K562 (cell line): ENCODE results near the gene ZSWIM6. TPM values are rescaled to one million over a fixed set of nuclear protein-coding genes. Genes with fewer than 3 reads are reported as not detected.
A peak's percentile ranks its signal among the peaks of the same experiment; 100 is the strongest.

Experiments
- ATAC-seq: fragments of 200-7000 bp; cut with Tn5 transposase; 3 replicates; pipeline ENCODE4 v1.9.1; 2020; ENCODE audit warnings: moderate library complexity
- BruUV-seq: library from RNA; stranded (reverse); fragments of 400-500 nt; replicated peaks from 2 replicates; lab custom pipeline; 2021; lab: Mats Ljungman, UMichigan
- CTCF ChIA-PET: fragments of 300-600 bp; formaldehyde crosslinking; extraction: SDS; loops from one replicate; lab custom pipeline; 2021; ENCODE audit warnings: low intra/inter-chr PET ratio; lab: Yijun Ruan, JAX
- POLR2A ChIA-PET: fragments of 300-600, 350-650 bp; sonication (Branson Sonifier 250); formaldehyde crosslinking; extraction: SDS; loops from one replicate; lab custom pipeline; 2021; ENCODE audit warnings: antibody characterized with exemption, inconsistent platforms; lab: Yijun Ruan, JAX
- DNase-seq, 4 experiments: peaks; one replicate each; pipeline versions ENCODE4 v3.0.0 to v3.0.0-alpha.2; 2011 to 2018; ENCODE audit warnings: low spot score in 3 of 4, mixed read lengths in 3 of 4; ENCODE audit errors: extremely low read depth in 1 of 4
- FAIRE-seq: peaks from 2 replicates; lab custom pipeline; 2011; peaks lifted over from hg19 to GRCh38; lab: Jason Lieb, UNC
- H2AFZ ChIP-seq: 2 replicates; pipeline ENCODE4 v1.6.0; 2011; ENCODE audit warnings: low read depth, low read length, control low read depth, inconsistent platforms
- H3K27ac ChIP-seq: fragments of 200-600 bp; 3 replicates; pipeline ENCODE4 v1.8.0; 2011; ENCODE audit warnings: low read depth, mild to moderate bottlenecking, control low read depth, inconsistent platforms, low read length, moderate library complexity, mixed read lengths; ENCODE audit errors: extremely low read depth
- H3K27me3 ChIP-seq, 2 experiments: fragments of 300-600 bp in 1 of 2; 2 replicates in 1 of 2; 3 replicates in 1 of 2; pipeline versions ENCODE4 v1.6.0 to v1.8.0; 2011; ENCODE audit warnings: inconsistent platforms in 2 of 2, low read length in 2 of 2, mild to moderate bottlenecking in 1 of 2, mixed read lengths in 1 of 2, moderate library complexity in 1 of 2; ENCODE audit not compliant: control insufficient read depth in 2 of 2, insufficient read depth in 2 of 2
- H3K36me3 ChIP-seq: fragments of 300-600 bp; 3 replicates; pipeline ENCODE4 v1.8.0; 2011; ENCODE audit warnings: mild to moderate bottlenecking, low read length, inconsistent platforms; ENCODE audit not compliant: control insufficient read depth, insufficient read depth
- H3K4me1 ChIP-seq, 2 experiments: fragments of 200-600 bp in 1 of 2; replicated peaks in 1 of 2; 2 replicates in 1 of 2; 3 replicates in 1 of 2; pipeline versions ENCODE4 v1.5.1 to v1.8.0; 2011; ENCODE audit warnings: inconsistent platforms in 2 of 2, low read length in 2 of 2, mild to moderate bottlenecking in 1 of 2, mixed read lengths in 1 of 2, moderate library complexity in 1 of 2; ENCODE audit not compliant: control insufficient read depth in 2 of 2, insufficient read depth in 2 of 2
- H3K4me2 ChIP-seq: 2 replicates; pipeline ENCODE4 v1.6.1; 2011; ENCODE audit warnings: low read length, control low read depth, inconsistent platforms, mixed read lengths; ENCODE audit not compliant: insufficient read depth
- H3K4me3 ChIP-seq: fragments of 200-600 bp; sonication (generic), shearing (Covaris generic); 2 replicates; pipeline ENCODE4 v1.5.1; 2016; ENCODE audit warnings: control low read depth, inconsistent platforms
- H3K79me2 ChIP-seq: fragments of 200-600 bp; 3 replicates; pipeline ENCODE4 v1.8.0; 2011; ENCODE audit warnings: low read length, inconsistent platforms; ENCODE audit not compliant: control insufficient read depth, insufficient read depth
- H3K9ac ChIP-seq, 2 experiments: 2 replicates each; pipeline versions ENCODE4 v1.6.0 to v1.6.1; 2011; ENCODE audit warnings: low read depth in 2 of 2, low read length in 2 of 2, control low read depth in 1 of 2, inconsistent platforms in 1 of 2, mild to moderate bottlenecking in 1 of 2, mixed read lengths in 1 of 2; ENCODE audit not compliant: insufficient read depth in 1 of 2
- H3K9me1 ChIP-seq: one replicate; pipeline ENCODE4 v1.6.0; 2011; ENCODE audit warnings: inconsistent platforms, mild to moderate bottlenecking, low read length, moderate library complexity; ENCODE audit not compliant: control insufficient read depth, insufficient read depth
- H3K9me3 ChIP-seq: replicated peaks from 2 replicates; pipeline ENCODE4 v1.5.1; 2011; ENCODE audit warnings: low read depth, low read length, inconsistent platforms; ENCODE audit not compliant: control insufficient read depth, insufficient read depth
- H4K20me1 ChIP-seq: replicated peaks from 2 replicates; pipeline ENCODE4 v1.6.1; 2011; ENCODE audit warnings: low read length, inconsistent platforms, mixed read lengths; ENCODE audit not compliant: control insufficient read depth, insufficient read depth
- CBFB ChIP-seq: sonication (generic); formaldehyde crosslinking; IDR thresholded peaks from 2 replicates; pipeline ENCODE4 v1.4.0; 2020; ENCODE audit warnings: mild to moderate bottlenecking, missing genetic modification reagents
- ERF ChIP-seq: fragments of 450-650 bp; formaldehyde crosslinking; IDR thresholded peaks from 2 replicates; pipeline ENCODE4 v1.4.0; 2020; ENCODE audit warnings: mild to moderate bottlenecking, mixed read lengths
- FIP1L1 ChIP-seq: fragments of 200-400 bp; formaldehyde crosslinking; IDR thresholded peaks from 2 replicates; pipeline ENCODE4 v1.6.1; 2018; ENCODE audit warnings: mild to moderate bottlenecking, low read depth, low read length; ENCODE audit not compliant: poor library complexity, severe bottlenecking
- GTF2F1 ChIP-seq: IDR thresholded peaks from 2 replicates; pipeline ENCODE4 v1.6.1; 2011; ENCODE audit warnings: low read depth, low read length, improper control_type of control experiment
- HDAC1 ChIP-seq, 2 experiments: fragments of 450-650 bp; IDR thresholded peaks; 2 replicates each; pipeline ENCODE4 v1.6.1; 2016 to 2017; ENCODE audit warnings: inconsistent platforms in 1 of 2, mild to moderate bottlenecking in 1 of 2, moderate library complexity in 1 of 2
- HDAC3 ChIP-seq: fragments of 450-650 bp; IDR thresholded peaks from 2 replicates; pipeline ENCODE4 v1.6.1; 2018; ENCODE audit warnings: borderline replicate concordance, mild to moderate bottlenecking, moderate library complexity; ENCODE audit not compliant: partially characterized antibody
- MAFK ChIP-seq: IDR thresholded peaks from 2 replicates; pipeline ENCODE4 v1.6.1; 2011; ENCODE audit warnings: low read length, improper control_type of control experiment
- MYNN ChIP-seq, 2 experiments: sonication (generic); formaldehyde crosslinking in 1 of 2; IDR thresholded peaks; 2 replicates each; pipeline versions ENCODE4 v1.5.0 to v1.6.1; 2016 to 2020; ENCODE audit warnings: antibody characterized with exemption in 1 of 2, missing genetic modification reagents in 1 of 2
- USF1 ChIP-seq: sonication (generic); formaldehyde crosslinking; IDR thresholded peaks from 2 replicates; pipeline ENCODE4 v1.9.0; 2022; ENCODE audit warnings: mild to moderate bottlenecking, missing genetic modification reagents
- ZNF583 ChIP-seq: fragments of 250-450 bp; sonication (Bioruptor Pico); IDR thresholded peaks from 2 replicates; pipeline ENCODE4 v1.4.0; 2020
- WGBS: fragments of 100-300 bp; shearing (Covaris generic); methylation state at CpG from one replicate; pipeline ENCODE4 v1.1.6; 2016; ENCODE audit warnings: low coverage, mixed read lengths; ENCODE audit not compliant: insufficient coverage; ENCODE audit errors: missing lambda C conversion rate; 5-methylcytosine and 5-hydroxymethylcytosine counted together
- in situ Hi-C: fragments of 300-500 bp; cut with MboI; formaldehyde crosslinking; loops from 4 replicates; pipeline ENCODE4 v1.15.0; 2018; ENCODE audit warnings: inconsistent platforms, mixed read lengths
- intact Hi-C: fragments of 100-400 bp; cut with micrococcal nuclease; formaldehyde crosslinking; loops from 2 replicates; pipeline ENCODE4 v1.14.2; 2022
- polyA plus RNA-seq, 8 experiments: library from polyadenylated mRNA; depleted of rRNA in 4 of 8; stranded (reverse) in 5 of 8; unstranded in 3 of 8; fragments of >200 nt; fragmentation: Nextera tagmentation in 2 of 8; fragmentation: Illumina TruSeq in 1 of 8; extraction: Ambion mirVana in 2 of 8; extraction: Trizol in 1 of 8; gene quantifications; 2 replicates each; pipeline versions ENCODE4 v1.2.1 to v1.2.3, GENCODE V29; 2011 to 2014; ENCODE audit warnings: inconsistent platforms in 1 of 8, missing spikeins in 1 of 8
- total RNA-seq, 7 experiments: library from RNA; depleted of rRNA in 6 of 7; stranded (reverse); fragments of >200 nt in 6 of 7; fragmentation: Illumina TruSeq in 2 of 7; extraction: Trizol in 2 of 7; gene quantifications; 2 replicates each; pipeline versions ENCODE4 v1.2.1 to v1.2.3, GENCODE V29; 2011 to 2021; ENCODE audit warnings: low replicate concordance in 1 of 7

Gene ZSWIM6
- total and polyA plus RNA-seq, 9 of the 15 experiments (the other 6 are each of a cell fraction or from before 2014, with no cell fraction given): 0.81 to 3.2 (median 2.0) TPM

GRCh38 chr5:61416420-61416819 is 84.4 kb downstream of the ZSWIM6 start:
- H3K9me1 ChIP-seq: no peaks in the 10 kb centered on the region
- no peak overlapping the region for H3K27ac ChIP-seq
- no peaks in the 10 kb centered on the region for H3K9me3 ChIP-seq
- intact Hi-C loops (no loop called here), in situ Hi-C loops (no loop called here)
- H3K36me3 ChIP-seq: no peaks in the 10 kb centered on the region
- no peak overlapping the region for H3K4me3 ChIP-seq
- no peak overlapping the region for H3K9ac ChIP-seq
- DNase-seq (no peak), ATAC-seq (no peak), FAIRE-seq (no peak)
- POLR2A ChIA-PET: no interaction called here
- 25% methylated on average over 1 of the region's 1 CpG for WGBS
- H4K20me1 ChIP-seq: peaks cover 3% of the 10 kb centered on the region; the same call in 1 of the 2 replicates
- no peak for TF ChIP-seq ERF (CRISPR knock-in tag)
- H3K79me2 ChIP-seq: no peaks in the 10 kb centered on the region
- no peak overlapping the region for H2AFZ ChIP-seq
- CTCF ChIA-PET: no interaction called here
- peaks cover 5 to 7% of the 10 kb centered on the region in 2 experiments; a peak in 2 of 5 replicates for H3K27me3 ChIP-seq
- H3K4me2 ChIP-seq: no peak overlapping the region
- no TSS peak for BruUV-seq
- no peaks in the 10 kb centered on the region for H3K4me1 ChIP-seq

GRCh38 chr5:61417340-61417739 is 85.3 kb downstream of the ZSWIM6 start:
- in situ Hi-C loops: no loop called here
- Histone ChIP-seq H3K4me3 (no peak overlapping the region), H3K27me3 (peaks cover 5 to 7% of the 10 kb centered on the region in 2 experiments; a peak in 2 of 5 replicates), H3K36me3 (no peaks in the 10 kb centered on the region), H3K9me3 (no peaks in the 10 kb centered on the region), H4K20me1 (peaks cover 3% of the 10 kb centered on the region; the same call in 1 of the 2 replicates), H3K4me2 (no peak overlapping the region), H3K4me1 (no peaks in the 10 kb centered on the region), H3K9me1 (no peaks in the 10 kb centered on the region), H3K79me2 (no peaks in the 10 kb centered on the region), H2AFZ (no peak overlapping the region), H3K27ac (no peak overlapping the region), H3K9ac (no peak overlapping the region)
- ChIA-PET POLR2A (no interaction called here), CTCF (no interaction called here)
- intact Hi-C loops: no loop called here
- 14% methylated on average over 3 of the region's 3 CpGs for WGBS
- BruUV-seq: no TSS peak
- no peak for DNase-seq
- FAIRE-seq: no peak
- TF ChIP-seq HDAC3: no peak
- no peak for TF ChIP-seq HDAC1 (IDR thresholded peaks at IDR 0.05)
- no peak for TF ChIP-seq GTF2F1
- no peak for TF ChIP-seq FIP1L1
- TF ChIP-seq MYNN (IDR thresholded peaks at IDR 0.05): peak; percentile 81; the same call in 1 of the 2 replicates
- TF ChIP-seq MYNN (CRISPR knock-in tag; IDR thresholded peaks at IDR 0.05): no peak
- TF ChIP-seq MAFK: no peak
- TF ChIP-seq ZNF583 (CRISPR knock-in tag): no peak
- TF ChIP-seq CBFB (CRISPR knock-in tag): no peak
- no peak for TF ChIP-seq USF1 (CRISPR knock-in tag)
- ATAC-seq: no peak
